NCI-H748 treated with DMSO at 0.1 percent for 48 hours (cell line): ENCODE measurements around the gene FOSL1.
"Not testable (repeated sequence)": the region's sequence is repeated elsewhere in the genome, so short reads cannot be mapped to it uniquely, and the experiment has no call there.

Experiments used
- DNase-seq: peaks from one replicate; lab custom pipeline; 2025; lab: John Stamatoyannopoulos, UW

Gene FOSL1

DNA sequence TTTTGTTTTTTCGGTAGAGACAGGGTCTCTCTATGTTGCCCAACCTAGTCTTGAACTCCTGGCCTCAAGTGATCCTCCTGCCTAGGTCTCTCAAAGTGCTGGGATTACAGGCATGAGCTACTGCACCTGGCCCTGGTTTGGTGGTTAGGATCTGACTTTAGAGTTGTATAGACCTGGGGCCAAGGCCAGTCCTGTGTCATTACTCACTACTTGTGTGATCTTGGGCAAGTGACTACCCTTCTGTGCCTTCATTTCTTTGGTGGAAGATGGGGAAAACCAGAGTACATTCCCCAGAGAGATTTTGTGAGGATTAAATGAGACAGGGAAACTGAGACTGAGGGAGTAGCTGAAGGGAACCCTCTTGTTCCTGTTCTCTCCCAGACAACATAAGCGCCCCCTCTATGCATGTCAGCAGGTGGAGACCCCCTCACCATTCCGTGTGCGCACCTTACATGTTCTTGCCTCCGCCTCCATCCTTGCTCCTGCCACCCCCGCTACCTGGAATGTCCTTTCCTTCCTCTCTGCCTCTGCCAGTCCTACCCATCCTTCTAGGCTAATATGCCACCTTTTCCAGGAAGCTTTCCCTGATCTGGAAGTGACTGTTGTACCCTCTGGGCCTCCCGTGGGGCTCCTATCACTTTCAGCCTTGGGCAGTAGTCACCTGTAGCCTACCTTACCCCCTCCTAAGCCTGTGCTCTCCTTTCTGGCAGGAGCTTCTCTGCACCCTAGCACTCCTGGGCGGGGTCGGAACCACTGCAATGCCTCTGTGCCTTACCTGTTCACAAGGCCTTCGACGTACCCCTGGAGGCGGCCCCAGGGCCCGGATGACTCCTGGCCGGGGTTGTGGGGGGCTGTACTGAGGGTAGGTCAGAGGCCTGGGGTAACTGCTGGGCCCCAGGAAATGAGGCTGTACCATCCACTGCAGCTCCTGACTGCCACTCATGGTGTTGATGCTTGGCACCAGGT lies 3.9 kb downstream of the FOSL1 start:
- no peak for DNase-seq

DNA sequence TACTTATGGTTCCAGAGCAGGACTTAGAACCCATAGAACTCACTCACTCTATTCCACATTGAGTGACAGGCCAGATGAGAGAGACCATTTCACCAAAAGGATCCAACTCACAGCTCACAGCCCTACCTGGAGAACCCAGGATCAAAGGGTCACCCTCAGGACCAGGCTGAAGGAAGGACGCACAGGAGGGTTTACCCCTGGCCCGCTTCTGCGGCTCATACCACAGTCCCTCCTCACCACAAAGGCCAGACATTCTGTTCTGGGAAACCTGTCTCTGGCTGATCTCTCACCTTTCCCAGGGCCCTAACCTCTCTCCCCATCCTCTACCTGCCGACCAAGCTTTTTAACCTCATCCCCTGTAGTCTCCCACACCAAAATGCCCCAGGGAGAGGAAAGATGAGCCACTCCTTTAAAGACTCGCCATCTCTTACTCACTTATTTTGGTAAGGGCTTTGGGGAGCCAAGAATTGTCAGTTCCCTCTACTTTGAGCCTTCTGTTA lies 4.7 kb downstream of the FOSL1 start:
- no peak for DNase-seq

- no peak for DNase-seq
These were observed 6.1 kb downstream of the FOSL1 start for GRCh38 chr11:65894034-65894591.

DNA sequence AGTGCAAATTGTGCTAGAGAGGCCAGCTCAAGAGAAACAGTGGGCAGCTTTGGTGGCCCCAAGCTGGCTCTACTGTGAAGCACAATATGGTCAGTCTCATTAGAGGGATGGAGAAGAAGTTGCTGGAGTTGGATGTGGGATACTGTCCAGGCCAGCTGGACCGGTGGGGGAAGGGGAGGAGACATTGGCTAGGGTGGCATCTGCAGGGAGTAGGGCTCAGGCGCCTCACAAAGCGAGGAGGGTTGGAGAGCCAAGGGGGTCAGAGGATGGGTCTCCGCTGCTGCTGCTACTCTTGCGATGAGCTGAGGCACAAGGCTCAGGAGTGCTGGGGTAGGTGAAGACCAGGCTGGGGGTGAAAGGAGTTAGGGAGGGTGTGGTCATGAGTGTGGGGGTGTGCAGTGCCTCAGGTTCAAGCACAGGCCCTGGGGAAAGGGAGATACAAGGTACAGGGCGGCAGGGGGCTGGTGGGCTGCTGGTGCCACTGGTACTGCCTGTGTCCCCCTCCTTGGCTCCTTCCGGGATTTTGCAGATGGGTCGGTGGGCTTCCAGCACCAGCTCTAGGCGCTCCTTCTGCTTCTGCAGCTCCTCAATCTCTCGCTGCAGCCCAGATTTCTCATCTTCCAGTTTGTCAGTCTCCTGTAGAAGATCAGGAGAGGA lies 7.4 kb downstream of the FOSL1 start:
- no peak for DNase-seq

- not testable (repeated sequence) for DNase-seq
These were observed 8.0 kb downstream of the FOSL1 start for GRCh38 chr11:65892137-65892540.

DNA sequence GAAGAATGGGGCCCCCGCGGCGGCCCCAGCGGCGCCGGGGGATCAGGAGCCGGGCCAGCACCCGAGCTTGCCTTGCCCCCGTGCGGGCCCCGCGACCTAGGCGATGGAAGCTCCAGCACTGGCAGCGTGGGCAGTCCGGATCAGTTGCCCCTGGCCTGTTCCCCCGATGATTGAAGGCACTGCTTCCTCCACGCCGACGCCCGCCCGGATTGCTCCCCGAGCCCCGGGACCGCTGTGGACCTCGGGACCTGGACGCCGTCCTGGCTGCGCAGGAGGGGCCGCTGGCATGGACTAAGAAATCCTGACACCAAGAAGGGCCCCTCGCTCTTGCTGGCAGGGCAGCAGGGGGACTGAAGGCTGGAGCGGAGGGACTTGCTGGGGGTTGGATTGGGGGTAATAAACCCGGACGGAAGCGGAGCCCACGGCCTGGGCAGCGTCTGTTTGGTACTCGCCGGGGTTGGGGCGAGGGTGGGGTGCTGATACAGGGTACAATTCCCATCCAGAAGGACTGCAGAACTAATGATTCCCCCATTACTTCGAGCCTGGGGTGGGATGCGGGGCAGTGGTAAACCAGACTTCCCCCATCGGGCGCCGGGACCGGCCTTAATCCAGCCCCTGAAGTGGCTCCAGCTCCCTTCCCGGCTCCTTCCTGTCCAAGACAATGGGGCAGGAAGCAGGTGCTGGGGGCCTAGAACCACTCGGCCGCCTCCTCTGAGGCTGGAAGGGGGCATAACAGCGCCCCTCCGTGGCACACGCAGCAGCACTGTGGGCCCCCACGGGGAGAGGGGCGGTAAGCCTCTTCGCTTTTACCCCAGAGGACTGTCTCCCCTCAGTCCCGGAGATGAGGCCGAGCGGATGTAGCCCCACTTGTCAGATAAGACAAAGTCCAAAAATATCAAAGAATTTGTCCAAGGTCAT lies 8.7 kb downstream of the FOSL1 start:
- DNase-seq = peak; percentile 8

GRCh38 chr11:65890324-65891218 lies 9.6 kb downstream of the FOSL1 start, which contains the start of gene CCDC85B:
TSS of gene CCDC85B (plus strand) at chr11:65890673. CDS start at chr11:65890784, 111 bp downstream.
- peak; percentile 82 for DNase-seq

DNA sequence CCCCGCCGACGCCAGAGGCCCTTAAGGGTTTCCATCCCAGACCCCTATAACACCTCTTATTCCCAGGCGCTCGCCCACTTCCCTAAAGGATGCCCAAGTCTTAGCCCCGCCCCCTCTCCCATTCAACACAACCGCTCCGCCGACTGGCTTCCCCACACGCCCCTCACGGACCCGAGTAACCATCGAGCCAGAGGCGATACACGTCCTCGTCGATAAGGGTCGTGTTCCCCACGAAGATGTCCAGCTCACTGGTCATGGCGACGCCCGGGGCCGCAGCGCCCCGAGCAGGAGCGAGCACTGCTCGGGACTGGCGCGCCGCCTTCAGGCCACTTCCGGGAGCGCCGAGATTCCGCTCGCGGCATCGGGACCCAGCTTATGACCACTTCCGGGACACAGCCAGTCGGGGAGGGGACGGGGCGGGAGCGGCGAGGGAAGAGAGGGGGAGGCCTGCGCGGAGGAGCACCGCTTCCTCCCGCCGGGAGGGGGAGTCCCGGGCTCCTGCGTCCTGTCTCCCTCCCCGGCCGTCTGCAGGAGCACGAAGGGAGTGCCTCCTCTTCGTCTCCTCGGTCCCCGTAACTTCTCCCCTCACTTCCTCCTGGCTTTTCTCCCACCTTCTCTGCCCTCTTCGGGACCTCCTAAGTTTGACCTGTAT lies 11.9 kb downstream of the FOSL1 start, which contains the start of gene FIBP:
Gene FIBP (minus strand): TSS at position 309 of the 652 bp plus-strand sequence. CDS start 53 bp downstream, at position 256.
- peak; percentile 93 for DNase-seq

GRCh38 chr11:65887723-65888162 lies 12.4 kb downstream of the FOSL1 start:
- DNase-seq = no peak

DNA sequence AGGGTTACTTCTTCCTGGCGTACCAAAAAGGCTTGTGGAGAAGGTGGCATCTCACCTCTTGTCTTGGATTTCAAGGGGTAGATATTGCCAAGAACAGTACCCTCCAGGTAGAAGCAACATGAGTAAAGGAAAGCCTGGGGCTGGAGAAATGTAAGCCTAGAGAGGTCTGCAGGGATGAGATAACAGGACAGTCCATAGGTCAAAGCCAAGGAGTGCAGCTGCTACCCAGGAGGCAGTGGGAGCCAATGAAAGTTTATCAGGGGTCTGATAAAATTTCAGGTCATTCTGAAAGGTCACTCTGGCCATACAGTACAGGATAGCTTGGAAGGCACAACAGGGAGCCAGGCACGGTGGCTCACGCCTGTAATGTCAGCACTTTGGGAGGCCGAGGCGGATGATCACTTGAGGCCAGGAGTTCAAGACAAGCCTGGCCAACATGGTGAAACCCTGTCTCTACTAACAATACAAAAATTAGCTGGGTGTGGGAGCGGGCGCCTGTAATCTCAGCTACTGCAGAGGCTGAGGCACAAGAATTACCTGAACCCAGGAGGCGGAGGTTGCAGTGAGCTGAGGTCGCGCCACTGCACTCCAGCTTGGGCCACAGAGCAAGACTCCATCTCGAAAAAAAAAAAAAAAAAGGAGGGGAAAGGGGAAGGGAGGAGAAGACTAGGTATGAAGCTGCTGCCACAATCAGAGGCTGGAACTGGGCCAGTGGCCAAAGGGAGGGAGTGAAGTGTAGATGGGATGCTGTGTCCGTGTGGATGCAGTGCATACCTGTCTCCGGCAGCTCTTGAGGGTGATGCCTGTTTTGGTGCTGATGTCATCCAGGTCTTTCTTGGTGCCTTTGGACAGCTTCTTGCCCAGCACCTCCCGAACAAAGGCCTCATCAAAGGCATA lies 13.1 kb downstream of the FOSL1 start:
- DNase-seq = no peak

GRCh38 chr11:65885808-65886536 lies 14.2 kb downstream of the FOSL1 start:
- DNase-seq = no peak

GRCh38 chr11:65885231-65885630 lies 15.0 kb downstream of the FOSL1 start:
- DNase-seq = no peak

- peak; percentile 48 for DNase-seq
These were observed 15.5 kb downstream of the FOSL1 start for GRCh38 chr11:65884716-65885092.

DNA sequence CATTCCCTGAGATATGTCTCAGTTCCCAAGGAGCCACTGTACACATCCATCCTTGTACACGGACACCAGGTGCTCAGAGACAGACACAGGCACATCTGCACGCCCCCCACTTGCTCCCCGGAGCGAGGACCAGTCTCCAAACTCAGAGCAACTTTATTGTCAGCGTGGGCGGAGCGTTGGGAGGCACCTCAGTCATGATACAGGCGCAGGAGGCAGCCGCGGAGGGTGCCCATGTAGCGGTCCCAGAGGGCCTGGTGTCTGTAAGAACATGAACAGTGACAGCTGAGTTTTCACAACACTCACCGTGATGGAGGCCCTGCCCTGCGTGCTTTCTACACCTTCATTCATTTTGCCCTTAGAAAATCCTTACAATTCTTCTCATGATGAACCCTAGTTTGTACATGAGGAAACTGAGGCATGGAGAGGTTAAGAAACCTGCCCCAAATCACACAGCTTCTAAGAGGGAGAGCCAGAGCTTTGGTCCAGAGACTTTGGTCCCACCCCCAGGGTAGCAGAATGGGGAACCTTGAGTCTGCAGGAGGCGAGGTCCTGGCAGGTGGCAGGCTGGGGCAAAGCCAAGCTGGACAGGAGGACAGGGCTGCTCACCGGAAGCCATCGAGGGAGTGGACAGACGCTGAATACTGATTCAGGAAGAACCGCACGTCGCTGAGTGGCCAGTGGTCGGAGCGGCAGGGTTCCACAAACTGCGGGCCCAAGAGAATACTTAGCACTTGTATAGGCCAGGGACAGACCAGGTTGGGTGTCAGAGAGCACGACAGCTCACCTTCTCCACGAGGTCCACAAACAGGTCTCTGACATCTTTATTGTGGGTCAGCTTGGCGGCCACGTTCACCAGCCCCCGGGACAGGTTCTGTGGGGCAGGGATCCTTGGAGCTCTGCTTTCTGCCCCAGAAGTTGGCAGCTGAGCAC lies 16.1 kb downstream of the FOSL1 start:
- DNase-seq = no peak

GRCh38 chr11:65883058-65883761 lies 17.0 kb downstream of the FOSL1 start:
- no peak for DNase-seq
